ENCODE results near the gene EHF.
A peak's percentile ranks its signal among the peaks of the same experiment; 100 is the strongest.

The EHF gene

GRCh38 chr11:34667810-34668582 lies 47.1 kb downstream of the EHF start:
- TF ChIP-seq CTCF (IDR thresholded peaks at IDR 0.05) = no peak
- no peak for TF ChIP-seq ZFX (IDR thresholded peaks at IDR 0.05; ENCODE audit: borderline replicate concordance)
- peak overlapping the region; percentile 86 for H3K27ac ChIP-seq

- no peak for TF ChIP-seq ZFX (IDR thresholded peaks at IDR 0.05; ENCODE audit: borderline replicate concordance)
- TF ChIP-seq CTCF (IDR thresholded peaks at IDR 0.05) = no peak
Measured at GRCh38 chr11:34668583-34669053, 47.7 kb downstream of the EHF start.

GRCh38 chr11:34669458-34669857 lies 48.6 kb downstream of the EHF start:
- TF ChIP-seq ZFX (IDR thresholded peaks at IDR 0.05; ENCODE audit: borderline replicate concordance) (no peak), CTCF (IDR thresholded peaks at IDR 0.05) (no peak)
- H3K27ac ChIP-seq = no peak overlapping the region

More at GRCh38 chr11:34668583-34669053, 47.7 kb downstream of the EHF start:
- peak overlapping the region; percentile 86 for H3K27ac ChIP-seq

GRCh38 chr11:34671117-34671516 lies 50.2 kb downstream of the EHF start:
- H3K27ac ChIP-seq = no peak overlapping the region
- no peak for TF ChIP-seq ZFX (IDR thresholded peaks at IDR 0.05; ENCODE audit: borderline replicate concordance)
- TF ChIP-seq CTCF (IDR thresholded peaks at IDR 0.05) = no peak

GRCh38 chr11:34671946-34672345 lies 51.1 kb downstream of the EHF start:
- H3K27ac ChIP-seq = no peak overlapping the region
- TF ChIP-seq ZFX (IDR thresholded peaks at IDR 0.05; ENCODE audit: borderline replicate concordance) (no peak), CTCF (IDR thresholded peaks at IDR 0.05) (no peak)

GRCh38 chr11:34674038-34674437 lies 53.1 kb downstream of the EHF start:
- no peak overlapping the region for H3K27ac ChIP-seq
- TF ChIP-seq ZFX (IDR thresholded peaks at IDR 0.05; ENCODE audit: borderline replicate concordance) (no peak), CTCF (IDR thresholded peaks at IDR 0.05) (no peak)

- no peak for TF ChIP-seq ZFX (IDR thresholded peaks at IDR 0.05; ENCODE audit: borderline replicate concordance)
- no peak for TF ChIP-seq CTCF (IDR thresholded peaks at IDR 0.05)
- H3K27ac ChIP-seq = no peak overlapping the region
Measured at GRCh38 chr11:34676227-34676626, 55.3 kb downstream of the EHF start.

All from 22Rv1 (cell line).